Uterus (tissue), 4 donors: ENCODE measurements around the gene ENO4. TPM values are rescaled to one million over a fixed set of nuclear protein-coding genes. Genes with fewer than 3 reads are reported as not detected.

Experiments used
- DNase-seq, 2 donors: peaks; one replicate each; pipeline ENCODE4 v3.0.0-alpha.2; 2019 to 2020
- H3K27ac ChIP-seq, 2 donors: fragments of 200-600 bp; sonication (generic); 1 replicate in 1 of 2; 2 replicates in 1 of 2; pipeline ENCODE4 v1.5.1; 2016 to 2018
- H3K27me3 ChIP-seq, 2 donors: fragments of 200-600 bp; sonication (generic); one replicate each; pipeline ENCODE4 v1.5.1; 2018 to 2019; ENCODE audit warnings: control low read depth in 1 of 2
- H3K36me3 ChIP-seq, 2 donors: fragments of 200-600 bp; sonication (generic); one replicate each; pipeline ENCODE4 v1.5.1; 2019; ENCODE audit warnings: control low read depth in 1 of 2
- H3K4me1 ChIP-seq, 2 donors: fragments of 200-600 bp; sonication (generic); one replicate each; pipeline ENCODE4 v1.5.1; 2018 to 2019; ENCODE audit warnings: control low read depth in 1 of 2
- H3K4me3 ChIP-seq, 2 donors: fragments of 200-600 bp; sonication (generic); 1 replicate in 1 of 2; 2 replicates in 1 of 2; pipeline ENCODE4 v1.5.1; 2018 to 2019; ENCODE audit warnings: mild to moderate bottlenecking in 1 of 2
- H3K9me3 ChIP-seq, 2 donors: fragments of 200-600 bp; sonication (generic); one replicate each; pipeline ENCODE4 v1.5.1; 2019; ENCODE audit warnings: control low read depth in 1 of 2
- POLR2A ChIP-seq, 2 donors: fragments of 450-650 bp; IDR thresholded peaks; one replicate each; pipeline ENCODE4 v1.6.1; 2016; ENCODE audit warnings: antibody characterized with exemption in 2 of 2, mild to moderate bottlenecking in 1 of 2, moderate library complexity in 1 of 2
- intact Hi-C: fragments of 100-400 bp; cut with DNase I; formaldehyde crosslinking; loops from one replicate; pipeline ENCODE4 v1.15.1; 2023; ENCODE audit warnings: low total_unique reads
- total RNA-seq, 4 donors: library from RNA; depleted of rRNA in 3 of 4; stranded (reverse); fragments of >200 nt in 3 of 4; gene quantifications; one replicate each; pipeline versions ENCODE4 v1.1.0 to v1.2.4, GENCODE V29; 2014 to 2023
- TF ChIP-seq, protein P1 (sequence below), 4 experiments: fragments of 200-600 bp in 2 of 4; fragments of 450-650 bp in 2 of 4; sonication (generic) in 2 of 4; IDR thresholded peaks; one replicate each; pipeline ENCODE4 v1.5.1; 2016 to 2019; ENCODE audit warnings: antibody characterized with exemption in 4 of 4, mild to moderate bottlenecking in 2 of 4, moderate library complexity in 1 of 4
- donor health status: DM: yes; HTN: yes; CAD: no.

The ENO4 gene
- total RNA-seq, 4 donors from 2014 or later: 0.67 to 2.6 (median 2.2) TPM; not detected in 1

DNA sequence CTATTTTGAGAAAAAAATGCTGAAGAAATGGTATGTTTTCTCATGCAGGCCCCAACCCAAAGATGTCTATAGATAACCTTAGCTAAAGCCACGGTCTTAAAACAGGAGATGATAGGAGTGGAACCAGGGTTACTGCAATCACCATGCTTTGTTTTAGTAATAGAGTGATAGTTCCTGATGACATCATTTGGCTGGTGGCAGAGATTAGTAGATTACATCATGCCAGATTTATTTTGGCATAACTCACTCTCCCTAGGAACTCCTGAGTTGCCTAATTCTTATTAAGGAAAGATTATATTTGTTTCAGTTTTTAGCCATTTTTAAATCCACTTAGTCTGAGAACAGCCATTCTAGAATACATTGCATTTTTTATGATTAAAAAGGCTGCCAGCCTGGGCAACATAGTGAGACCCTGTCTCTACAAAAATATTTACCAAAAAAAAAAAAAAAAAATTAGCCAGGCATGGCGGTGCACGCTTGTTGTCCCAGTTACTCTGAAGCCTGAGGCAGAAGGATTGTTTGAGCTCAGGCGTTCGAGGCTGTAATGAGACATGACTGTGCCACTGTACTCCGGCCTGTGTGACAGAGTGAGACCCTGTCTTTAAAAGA is 17.8 kb downstream of the ENO4 start:
- Histone ChIP-seq H3K36me3 (no peaks in the 10 kb centered on the region), H3K27me3 (no peaks in the 10 kb centered on the region), H3K4me1 (no peaks in the 10 kb centered on the region), H3K4me3 (no peak overlapping the region), H3K9me3 (no peaks in the 10 kb centered on the region), H3K27ac (no peak overlapping the region)
- DNase-seq: no peak
- TF ChIP-seq, protein P1, sequence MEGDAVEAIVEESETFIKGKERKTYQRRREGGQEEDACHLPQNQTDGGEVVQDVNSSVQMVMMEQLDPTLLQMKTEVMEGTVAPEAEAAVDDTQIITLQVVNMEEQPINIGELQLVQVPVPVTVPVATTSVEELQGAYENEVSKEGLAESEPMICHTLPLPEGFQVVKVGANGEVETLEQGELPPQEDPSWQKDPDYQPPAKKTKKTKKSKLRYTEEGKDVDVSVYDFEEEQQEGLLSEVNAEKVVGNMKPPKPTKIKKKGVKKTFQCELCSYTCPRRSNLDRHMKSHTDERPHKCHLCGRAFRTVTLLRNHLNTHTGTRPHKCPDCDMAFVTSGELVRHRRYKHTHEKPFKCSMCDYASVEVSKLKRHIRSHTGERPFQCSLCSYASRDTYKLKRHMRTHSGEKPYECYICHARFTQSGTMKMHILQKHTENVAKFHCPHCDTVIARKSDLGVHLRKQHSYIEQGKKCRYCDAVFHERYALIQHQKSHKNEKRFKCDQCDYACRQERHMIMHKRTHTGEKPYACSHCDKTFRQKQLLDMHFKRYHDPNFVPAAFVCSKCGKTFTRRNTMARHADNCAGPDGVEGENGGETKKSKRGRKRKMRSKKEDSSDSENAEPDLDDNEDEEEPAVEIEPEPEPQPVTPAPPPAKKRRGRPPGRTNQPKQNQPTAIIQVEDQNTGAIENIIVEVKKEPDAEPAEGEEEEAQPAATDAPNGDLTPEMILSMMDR (IDR thresholded peaks at IDR 0.05): no peak
- no peak for TF ChIP-seq POLR2A (IDR thresholded peaks at IDR 0.05)
- intact Hi-C loops: no loop called here

DNA sequence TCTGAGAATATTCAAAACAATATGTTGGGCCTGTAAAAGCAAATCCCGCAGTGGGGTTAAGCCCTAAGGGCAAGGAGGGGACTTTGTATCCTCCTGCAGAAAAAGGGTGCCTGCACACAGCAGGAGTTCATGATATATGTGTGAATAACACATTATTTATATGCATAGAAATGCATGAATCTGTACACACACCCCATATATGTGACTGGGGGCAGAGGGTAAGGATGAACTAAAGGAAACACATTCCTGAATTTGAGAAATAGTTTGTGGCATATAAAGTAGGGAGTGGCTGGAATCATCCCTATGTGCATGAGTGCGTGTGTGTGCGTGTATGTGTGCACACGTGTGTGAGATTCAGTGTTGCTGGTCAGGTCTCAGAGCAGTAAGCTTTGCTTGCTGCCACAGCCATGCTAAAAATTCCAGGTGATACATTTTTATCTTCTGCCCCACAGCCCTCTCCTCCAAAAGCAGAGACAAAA is 18.9 kb downstream of the ENO4 start:
- TF ChIP-seq, protein P1 (IDR thresholded peaks at IDR 0.05): no peak
- TF ChIP-seq POLR2A (IDR thresholded peaks at IDR 0.05): no peak
- no peak for DNase-seq
- Histone ChIP-seq H3K9me3 (no peaks in the 10 kb centered on the region), H3K27ac (no peak overlapping the region), H3K4me1 (no peaks in the 10 kb centered on the region), H3K36me3 (no peaks in the 10 kb centered on the region), H3K4me3 (no peak overlapping the region), H3K27me3 (no peaks in the 10 kb centered on the region)
- intact Hi-C loops: no loop called here

DNA sequence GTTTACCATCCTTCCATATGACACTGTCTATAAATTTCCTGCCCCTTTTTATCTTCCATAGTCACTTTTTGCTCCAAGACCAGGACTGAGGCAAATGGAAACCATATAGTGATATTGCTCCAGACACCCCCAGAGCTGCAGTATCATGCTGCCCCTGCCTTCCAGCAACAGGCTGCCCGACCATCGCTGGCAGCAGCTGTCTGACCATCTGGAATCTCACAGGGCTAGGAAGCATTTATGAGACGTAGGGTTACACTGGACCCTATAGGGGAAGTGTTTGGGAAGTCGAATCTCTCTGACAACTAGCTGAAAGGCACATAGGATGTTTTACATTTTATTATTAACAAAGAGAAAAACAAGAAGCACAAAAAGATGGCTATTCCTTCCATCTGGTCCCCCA is 19.4 kb downstream of the ENO4 start:
- TF ChIP-seq POLR2A (IDR thresholded peaks at IDR 0.05): no peak
- TF ChIP-seq, protein P1 (IDR thresholded peaks at IDR 0.05): no peak
- intact Hi-C loops: no loop called here

DNA sequence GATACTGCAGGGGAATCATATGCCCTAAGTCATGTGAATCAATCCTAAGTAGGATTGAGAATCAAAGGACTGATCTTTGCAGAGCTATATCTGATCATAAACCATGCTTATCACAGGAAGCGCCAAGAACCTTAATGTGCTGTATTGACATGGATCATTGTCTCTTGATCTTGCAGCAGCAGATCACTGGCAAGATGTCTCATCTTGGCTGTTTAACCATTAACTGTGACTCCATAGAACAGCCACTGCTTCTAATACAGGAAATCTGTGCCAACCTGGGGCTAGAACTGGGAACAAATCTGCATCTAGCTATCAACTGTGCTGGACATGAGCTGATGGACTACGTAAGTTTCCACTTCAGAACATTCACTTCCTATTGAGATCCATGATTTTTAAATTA is 21.6 kb downstream of the ENO4 start:
- no peaks in the 10 kb centered on the region for H3K36me3 ChIP-seq
- H3K27ac ChIP-seq: no peak overlapping the region

More for the DNA sequence above, 19.4 kb downstream of the ENO4 start:
- H3K36me3 ChIP-seq: no peaks in the 10 kb centered on the region
- H3K4me3 ChIP-seq: no peak overlapping the region
- H3K27ac ChIP-seq: no peak overlapping the region
- H3K27me3 ChIP-seq: no peaks in the 10 kb centered on the region
- H3K4me1 ChIP-seq: no peaks in the 10 kb centered on the region
- H3K9me3 ChIP-seq: no peaks in the 10 kb centered on the region
- DNase-seq: no peak

DNA sequence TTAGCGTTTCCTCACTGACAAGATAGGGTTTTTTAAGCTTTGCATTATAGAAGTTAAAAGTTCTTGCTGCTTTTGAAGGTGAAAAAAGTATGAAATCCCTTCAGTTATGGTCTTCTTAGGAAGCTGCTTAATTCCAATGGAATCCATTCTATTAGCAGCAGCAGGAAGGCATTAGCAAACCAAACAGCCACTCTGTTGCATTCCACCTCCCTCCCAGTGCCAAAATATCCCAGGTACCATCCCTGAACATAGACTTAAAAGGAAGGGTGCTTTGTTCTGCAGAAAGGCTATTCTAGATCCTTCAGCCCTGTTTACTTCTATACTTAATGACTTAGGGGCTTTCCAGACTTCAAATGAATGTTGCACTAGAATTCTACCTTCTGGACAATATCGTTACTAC is 23.8 kb downstream of the ENO4 start:
- TF ChIP-seq, protein P1 (IDR thresholded peaks at IDR 0.05): no peak
- TF ChIP-seq POLR2A (IDR thresholded peaks at IDR 0.05): no peak
- Histone ChIP-seq H3K27ac (no peak overlapping the region), H3K36me3 (no peaks in the 10 kb centered on the region), H3K27me3 (no peaks in the 10 kb centered on the region), H3K9me3 (no peaks in the 10 kb centered on the region), H3K4me3 (no peak overlapping the region), H3K4me1 (no peaks in the 10 kb centered on the region)
- intact Hi-C loops: no loop called here
- DNase-seq: no peak

More for the DNA sequence above, 21.6 kb downstream of the ENO4 start:
- Histone ChIP-seq H3K9me3 (no peaks in the 10 kb centered on the region), H3K4me3 (no peak overlapping the region), H3K27me3 (no peaks in the 10 kb centered on the region), H3K4me1 (no peaks in the 10 kb centered on the region)
- intact Hi-C loops: no loop called here
- DNase-seq: no peak
- no peak for TF ChIP-seq POLR2A (IDR thresholded peaks at IDR 0.05)
